K562 (cell line): ENCODE measurements around the gene YTHDC1. TPM values are rescaled to one million over a fixed set of nuclear protein-coding genes. Genes with fewer than 3 reads are reported as not detected.
"Not testable (repeated sequence)": the region's sequence is repeated elsewhere in the genome, so short reads cannot be mapped to it uniquely, and the experiment has no call there.

Experiments used
- ATAC-seq: fragments of 200-7000 bp; cut with Tn5 transposase; 3 replicates; pipeline ENCODE4 v1.9.1; 2020; ENCODE audit warnings: moderate library complexity
- BruUV-seq: library from RNA; stranded (reverse); fragments of 400-500 nt; replicated peaks from 2 replicates; lab custom pipeline; 2021; lab: Mats Ljungman, UMichigan
- CTCF ChIA-PET: fragments of 300-600 bp; formaldehyde crosslinking; extraction: SDS; loops from one replicate; lab custom pipeline; 2021; ENCODE audit warnings: low intra/inter-chr PET ratio; lab: Yijun Ruan, JAX
- POLR2A ChIA-PET: fragments of 300-600, 350-650 bp; sonication (Branson Sonifier 250); formaldehyde crosslinking; extraction: SDS; loops from one replicate; lab custom pipeline; 2021; ENCODE audit warnings: antibody characterized with exemption, inconsistent platforms; lab: Yijun Ruan, JAX
- DNase-seq, 4 experiments: peaks; one replicate each; pipeline versions ENCODE4 v3.0.0 to v3.0.0-alpha.2; 2011 to 2018; ENCODE audit warnings: low spot score in 3 of 4, mixed read lengths in 3 of 4; ENCODE audit errors: extremely low read depth in 1 of 4
- FAIRE-seq: peaks from 2 replicates; lab custom pipeline; 2011; peaks lifted over from hg19 to GRCh38; lab: Jason Lieb, UNC
- H2AFZ ChIP-seq: 2 replicates; pipeline ENCODE4 v1.6.0; 2011; ENCODE audit warnings: low read depth, low read length, control low read depth, inconsistent platforms
- H3K27ac ChIP-seq: fragments of 200-600 bp; 3 replicates; pipeline ENCODE4 v1.8.0; 2011; ENCODE audit warnings: low read depth, mild to moderate bottlenecking, control low read depth, inconsistent platforms, low read length, moderate library complexity, mixed read lengths; ENCODE audit errors: extremely low read depth
- H3K27me3 ChIP-seq, 2 experiments: fragments of 300-600 bp in 1 of 2; 2 replicates in 1 of 2; 3 replicates in 1 of 2; pipeline versions ENCODE4 v1.6.0 to v1.8.0; 2011; ENCODE audit warnings: inconsistent platforms in 2 of 2, low read length in 2 of 2, mild to moderate bottlenecking in 1 of 2, mixed read lengths in 1 of 2, moderate library complexity in 1 of 2; ENCODE audit not compliant: control insufficient read depth in 2 of 2, insufficient read depth in 2 of 2
- H3K36me3 ChIP-seq: fragments of 300-600 bp; 3 replicates; pipeline ENCODE4 v1.8.0; 2011; ENCODE audit warnings: mild to moderate bottlenecking, low read length, inconsistent platforms; ENCODE audit not compliant: control insufficient read depth, insufficient read depth
- H3K4me1 ChIP-seq, 2 experiments: fragments of 200-600 bp in 1 of 2; replicated peaks in 1 of 2; 2 replicates in 1 of 2; 3 replicates in 1 of 2; pipeline versions ENCODE4 v1.5.1 to v1.8.0; 2011; ENCODE audit warnings: inconsistent platforms in 2 of 2, low read length in 2 of 2, mild to moderate bottlenecking in 1 of 2, mixed read lengths in 1 of 2, moderate library complexity in 1 of 2; ENCODE audit not compliant: control insufficient read depth in 2 of 2, insufficient read depth in 2 of 2
- H3K4me2 ChIP-seq: 2 replicates; pipeline ENCODE4 v1.6.1; 2011; ENCODE audit warnings: low read length, control low read depth, inconsistent platforms, mixed read lengths; ENCODE audit not compliant: insufficient read depth
- H3K4me3 ChIP-seq: fragments of 200-600 bp; sonication (generic), shearing (Covaris generic); 2 replicates; pipeline ENCODE4 v1.5.1; 2016; ENCODE audit warnings: control low read depth, inconsistent platforms
- H3K79me2 ChIP-seq: fragments of 200-600 bp; 3 replicates; pipeline ENCODE4 v1.8.0; 2011; ENCODE audit warnings: low read length, inconsistent platforms; ENCODE audit not compliant: control insufficient read depth, insufficient read depth
- H3K9ac ChIP-seq, 2 experiments: 2 replicates each; pipeline versions ENCODE4 v1.6.0 to v1.6.1; 2011; ENCODE audit warnings: low read depth in 2 of 2, low read length in 2 of 2, control low read depth in 1 of 2, inconsistent platforms in 1 of 2, mild to moderate bottlenecking in 1 of 2, mixed read lengths in 1 of 2; ENCODE audit not compliant: insufficient read depth in 1 of 2
- H3K9me1 ChIP-seq: one replicate; pipeline ENCODE4 v1.6.0; 2011; ENCODE audit warnings: inconsistent platforms, mild to moderate bottlenecking, low read length, moderate library complexity; ENCODE audit not compliant: control insufficient read depth, insufficient read depth
- H3K9me3 ChIP-seq: replicated peaks from 2 replicates; pipeline ENCODE4 v1.5.1; 2011; ENCODE audit warnings: low read depth, low read length, inconsistent platforms; ENCODE audit not compliant: control insufficient read depth, insufficient read depth
- H4K20me1 ChIP-seq: replicated peaks from 2 replicates; pipeline ENCODE4 v1.6.1; 2011; ENCODE audit warnings: low read length, inconsistent platforms, mixed read lengths; ENCODE audit not compliant: control insufficient read depth, insufficient read depth
- ATF4 ChIP-seq: fragments of 450-650 bp; formaldehyde crosslinking; IDR thresholded peaks from 2 replicates; pipeline ENCODE4 v1.4.0; 2022; ENCODE audit warnings: mild to moderate bottlenecking, moderate library complexity
- CBFA2T3 ChIP-seq: fragments of 450-650 bp; IDR thresholded peaks from 2 replicates; pipeline ENCODE4 v1.6.1; 2017
- CTBP1 ChIP-seq: fragments of 450-650 bp; IDR thresholded peaks from 2 replicates; pipeline ENCODE4 v1.6.1; 2016; ENCODE audit warnings: borderline replicate concordance
- CXXC5 ChIP-seq: fragments of 250-450 bp; sonication (Bioruptor Pico); IDR thresholded peaks from 2 replicates; pipeline ENCODE4 v1.8.0; 2022; ENCODE audit warnings: inconsistent platforms, mild to moderate bottlenecking, moderate library complexity
- DDX20 ChIP-seq: fragments of 450-650 bp; IDR thresholded peaks from 2 replicates; pipeline ENCODE4 v1.6.1; 2016; ENCODE audit warnings: missing genetic modification characterization, low read depth, mild to moderate bottlenecking, missing compliant biosample characterization, moderate library complexity
- DMBX1 ChIP-seq: fragments of 250-450 bp; sonication (Bioruptor Pico); IDR thresholded peaks from 2 replicates; pipeline ENCODE4 v1.8.0; 2022; ENCODE audit warnings: inconsistent platforms, mild to moderate bottlenecking, moderate library complexity, borderline replicate concordance
- DPF2 ChIP-seq: fragments of 450-650 bp; IDR thresholded peaks from 2 replicates; pipeline ENCODE4 v1.6.1; 2016
- FOXA1 ChIP-seq: fragments of 450-650 bp; IDR thresholded peaks from 2 replicates; pipeline ENCODE4 v1.6.1; 2016; ENCODE audit warnings: mild to moderate bottlenecking, borderline replicate concordance
- FOXA3 ChIP-seq, 2 experiments: fragments of 450-650 bp in 1 of 2; sonication (generic) in 1 of 2; formaldehyde crosslinking; IDR thresholded peaks in 1 of 2; conservative IDR thresholded peaks in 1 of 2; 2 replicates each; pipeline versions ENCODE4 v1.4.0 to v1.8.0; 2020 to 2022; ENCODE audit warnings: mild to moderate bottlenecking in 2 of 2, missing genetic modification reagents in 1 of 2
- FOXM1 ChIP-seq, 2 experiments: fragments of 450-650 bp in 1 of 2; sonication (generic) in 1 of 2; formaldehyde crosslinking in 1 of 2; IDR thresholded peaks; 2 replicates each; pipeline versions ENCODE4 v1.6.1 to v1.9.0; 2017 to 2022; ENCODE audit warnings: low read depth in 2 of 2, mild to moderate bottlenecking in 2 of 2, missing genetic modification reagents in 1 of 2, moderate library complexity in 1 of 2
- GATA2 ChIP-seq: sonication (generic); formaldehyde crosslinking; IDR thresholded peaks from 2 replicates; pipeline ENCODE4 v1.4.0; 2020; ENCODE audit warnings: mild to moderate bottlenecking, missing genetic modification reagents
- HDAC2 ChIP-seq: fragments of 450-650 bp; IDR thresholded peaks from 2 replicates; pipeline ENCODE4 v1.6.1; 2016; ENCODE audit warnings: mild to moderate bottlenecking
- HSF4 ChIP-seq: fragments of 250-450 bp; sonication (Bioruptor Pico); IDR thresholded peaks from 2 replicates; pipeline ENCODE4 v2.1.2; 2022; ENCODE audit warnings: mild to moderate bottlenecking, moderate library complexity, borderline replicate concordance
- KLF6 ChIP-seq: fragments of 250-450 bp; sonication (Bioruptor Pico); IDR thresholded peaks from 2 replicates; pipeline ENCODE4 v1.4.0; 2020; ENCODE audit warnings: mild to moderate bottlenecking, moderate library complexity, borderline replicate concordance
- RAD51 ChIP-seq: fragments of 450-650 bp; IDR thresholded peaks from 2 replicates; pipeline ENCODE4 v1.7.1; 2016; ENCODE audit warnings: low read depth, mild to moderate bottlenecking, borderline replicate concordance
- SMAD4 ChIP-seq: fragments of 250-450 bp; sonication (Bioruptor Pico); conservative IDR thresholded peaks from 2 replicates; pipeline ENCODE4 v1.8.0; 2021; ENCODE audit warnings: inconsistent platforms, mild to moderate bottlenecking, moderate library complexity
- SMARCA4 ChIP-seq: fragments of 450-650 bp; IDR thresholded peaks from 2 replicates; pipeline ENCODE4 v1.6.1; 2016
- TAL1 ChIP-seq: fragments of 450-650 bp; IDR thresholded peaks from 2 replicates; pipeline ENCODE4 v1.6.1; 2016; ENCODE audit warnings: mild to moderate bottlenecking
- ZNF212 ChIP-seq: fragments of 450-650 bp; formaldehyde crosslinking; IDR thresholded peaks from 2 replicates; pipeline ENCODE4 v1.4.0; 2020; ENCODE audit warnings: mild to moderate bottlenecking
- WGBS: fragments of 100-300 bp; shearing (Covaris generic); methylation state at CpG from one replicate; pipeline ENCODE4 v1.1.6; 2016; ENCODE audit warnings: low coverage, mixed read lengths; ENCODE audit not compliant: insufficient coverage; ENCODE audit errors: missing lambda C conversion rate; 5-methylcytosine and 5-hydroxymethylcytosine counted together
- in situ Hi-C: fragments of 300-500 bp; cut with MboI; formaldehyde crosslinking; loops from 4 replicates; pipeline ENCODE4 v1.15.0; 2018; ENCODE audit warnings: inconsistent platforms, mixed read lengths
- intact Hi-C: fragments of 100-400 bp; cut with micrococcal nuclease; formaldehyde crosslinking; loops from 2 replicates; pipeline ENCODE4 v1.14.2; 2022
- polyA plus RNA-seq, 8 experiments: library from polyadenylated mRNA; depleted of rRNA in 4 of 8; stranded (reverse) in 5 of 8; unstranded in 3 of 8; fragments of >200 nt; fragmentation: Nextera tagmentation in 2 of 8; fragmentation: Illumina TruSeq in 1 of 8; extraction: Ambion mirVana in 2 of 8; extraction: Trizol in 1 of 8; gene quantifications; 2 replicates each; pipeline versions ENCODE4 v1.2.1 to v1.2.3, GENCODE V29; 2011 to 2014; ENCODE audit warnings: inconsistent platforms in 1 of 8, missing spikeins in 1 of 8
- total RNA-seq, 7 experiments: library from RNA; depleted of rRNA in 6 of 7; stranded (reverse); fragments of >200 nt in 6 of 7; fragmentation: Illumina TruSeq in 2 of 7; extraction: Trizol in 2 of 7; gene quantifications; 2 replicates each; pipeline versions ENCODE4 v1.2.1 to v1.2.3, GENCODE V29; 2011 to 2021; ENCODE audit warnings: low replicate concordance in 1 of 7
- TF ChIP-seq, protein P1 (sequence below), 3 experiments: fragments of 200-800 bp in 1 of 3; sonication (Bioruptor generic) in 1 of 3; sonication (generic) in 1 of 3; formaldehyde crosslinking in 1 of 3; IDR thresholded peaks; 2 replicates each; pipeline versions ENCODE4 v1.6.1 to v1.8.0; 2016 to 2022; ENCODE audit warnings: mild to moderate bottlenecking in 2 of 3, missing compliant biosample characterization in 2 of 3, missing genetic modification characterization in 2 of 3, missing genetic modification reagents in 1 of 3

The YTHDC1 gene
- total and polyA plus RNA-seq, 9 of the 15 experiments (the other 6 are each of a cell fraction or from before 2014, with no cell fraction given) = 9.8 to 65.4 (median 51.7) TPM

DNA sequence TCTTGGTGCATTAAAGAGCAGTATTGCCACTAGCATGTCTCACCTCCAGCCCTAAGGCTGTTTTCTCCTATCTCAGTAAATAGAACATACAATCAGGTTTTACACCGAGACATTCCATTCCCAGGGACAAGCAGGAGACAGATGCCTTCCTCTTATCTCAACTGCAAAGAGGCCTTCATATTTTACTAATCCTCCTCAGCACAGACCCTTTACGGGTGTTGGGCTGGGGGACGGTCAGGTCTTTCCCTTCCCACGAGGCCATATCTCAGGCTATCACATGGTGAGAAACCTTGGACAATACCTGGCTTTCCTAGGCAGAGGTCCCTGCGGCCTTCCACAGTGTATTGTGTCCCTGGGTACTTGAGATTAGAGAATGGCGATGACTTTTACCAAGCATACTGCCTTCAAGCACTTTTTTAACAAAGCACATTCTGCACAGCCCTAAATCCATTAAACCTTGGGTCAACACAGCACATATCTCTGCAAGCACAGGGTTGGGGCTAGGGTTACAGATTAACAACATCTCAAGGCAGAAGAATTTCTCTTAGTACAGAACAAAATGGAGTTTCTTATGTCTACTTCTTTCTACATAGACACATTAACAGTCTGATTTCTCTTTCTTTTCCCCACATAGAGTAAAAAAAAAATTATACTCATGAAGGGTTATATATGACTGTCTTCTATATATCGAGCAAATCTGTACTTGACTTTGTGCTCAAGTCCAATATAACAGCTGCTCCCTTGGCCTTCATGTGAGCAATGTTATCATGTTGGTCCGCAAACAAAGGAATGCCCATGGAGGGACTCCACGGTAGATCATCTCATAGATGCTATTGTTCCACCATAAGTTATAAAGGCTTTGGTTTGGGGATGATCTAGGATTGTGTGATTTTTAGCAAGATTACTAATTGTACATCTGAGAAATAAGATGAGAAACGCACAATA lies 67.8 kb downstream of the YTHDC1 start:
- 4% methylated on average over 10 of the region's 10 CpGs for WGBS
- H3K79me2 ChIP-seq; H4K20me1 ChIP-seq; H3K36me3 ChIP-seq; H3K9me1 ChIP-seq; H3K27me3 ChIP-seq; POLR2A ChIA-PET; H3K4me1 ChIP-seq; H3K4me3 ChIP-seq; H2AFZ ChIP-seq; H3K27ac ChIP-seq; H3K9me3 ChIP-seq; H3K9ac ChIP-seq; FAIRE-seq; CTCF ChIA-PET; BruUV-seq; intact Hi-C loops; in situ Hi-C loops; TF ChIP-seq FOXM1 (CRISPR knock-in tag; IDR thresholded peaks at IDR 0.05; ENCODE audit: low read depth): not testable (repeated sequence)
- peak overlapping the region; percentile 20; the same call in 1 of the 2 replicates for H3K4me2 ChIP-seq
- ATAC-seq (peak; percentile 63), DNase-seq (peak in 1 of 4 experiments; percentile 52)
- TF ChIP-seq ZNF212 (CRISPR knock-in tag) (0 out of 2 replicates have a peak, but pooled peaks have one; percentile 41), CTBP1 (peak; percentile 29; the same call in 1 of the 2 replicates), DPF2 (peak; percentile 61), RAD51 (0 out of 2 replicates have a peak, but pooled peaks have one; percentile 8), HDAC2 (peak; percentile 19; the same call in 1 of the 2 replicates), SMAD4 (CRISPR knock-in tag) (peak; percentile 64), DDX20 (tag) (peak; percentile 43; the same call in 1 of the 2 replicates), DMBX1 (CRISPR knock-in tag) (peak; percentile 40; the same call in 1 of the 2 replicates), FOXM1 (IDR thresholded peaks at IDR 0.05; ENCODE audit: low read depth) (peak; percentile 18; the same call in 1 of the 2 replicates), KLF6 (CRISPR knock-in tag) (peak; percentile 47; the same call in 1 of the 2 replicates), GATA2 (CRISPR knock-in tag) (peak; percentile 90), CXXC5 (CRISPR knock-in tag) (peak; percentile 55; the same call in 1 of the 2 replicates), FOXA1 (peak; percentile 23; the same call in 1 of the 2 replicates), ATF4 (CRISPR knock-in tag) (peak; percentile 26; the same call in 1 of the 2 replicates), FOXA3 (CRISPR knock-in tag; conservative IDR thresholded peaks at IDR 0.05 in 1 of 2, IDR thresholded peaks at IDR 0.05 in 1 of 2) (peak; percentile 74 to 99), HSF4 (peak; percentile 53; the same call in 1 of the 2 replicates), CBFA2T3 (peak; percentile 92), SMARCA4 (peak; percentile 64), TAL1 (peak; percentile 88)
- TF ChIP-seq, protein P1, sequence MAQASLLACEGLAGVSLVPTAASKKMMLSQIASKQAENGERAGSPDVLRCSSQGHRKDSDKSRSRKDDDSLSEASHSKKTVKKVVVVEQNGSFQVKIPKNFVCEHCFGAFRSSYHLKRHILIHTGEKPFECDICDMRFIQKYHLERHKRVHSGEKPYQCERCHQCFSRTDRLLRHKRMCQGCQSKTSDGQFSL (CRISPR knock-in tag; IDR thresholded peaks at IDR 0.05) = not testable (repeated sequence)
- TF ChIP-seq, protein P1 (tag; IDR thresholded peaks at IDR 0.05) = peak in 1 of 2 experiments; percentile 59; a peak in 1 of 4 replicates
